Loucy (cell line): Measurements from ENCODE around the gene DDX49.

Source experiments
- H2AFZ ChIP-seq: fragments of 200-600 bp; sonication (generic); 2 replicates; pipeline ENCODE4 v1.6.0; 2016; ENCODE audit warnings: antibody characterized with exemption, mild to moderate bottlenecking, low read length, moderate library complexity
- H3F3A ChIP-seq: fragments of 200-600 bp; 2 replicates; pipeline ENCODE4 v1.6.0; 2016; ENCODE audit warnings: antibody characterized with exemption, low read depth, mild to moderate bottlenecking
- H3K27me3 ChIP-seq: fragments of 200-600 bp; sonication (generic); 2 replicates; pipeline ENCODE4 v1.6.1; 2014; ENCODE audit warnings: low read length, mild to moderate bottlenecking; ENCODE audit not compliant: insufficient read depth, poor library complexity, severe bottlenecking
- H3K36me3 ChIP-seq: fragments of 200-600 bp; sonication (generic); 2 replicates; pipeline ENCODE4 v1.6.1; 2016; ENCODE audit warnings: low read length; ENCODE audit not compliant: insufficient read depth
- H3K4me1 ChIP-seq: fragments of 200-600 bp; sonication (generic); 2 replicates; pipeline ENCODE4 v1.5.1; 2014; ENCODE audit warnings: low read length, mild to moderate bottlenecking; ENCODE audit not compliant: insufficient read depth, poor library complexity, severe bottlenecking
- H3K4me2 ChIP-seq: fragments of 200-600 bp; sonication (generic); 2 replicates; pipeline ENCODE4 v1.6.0; 2014; ENCODE audit warnings: antibody characterized with exemption, low read length, low read depth, mild to moderate bottlenecking; ENCODE audit not compliant: poor library complexity, severe bottlenecking
- H3K4me3 ChIP-seq: fragments of 200-600 bp; sonication (generic); 2 replicates; pipeline ENCODE4 v1.5.1; 2014; ENCODE audit warnings: low read length, mild to moderate bottlenecking, mixed read lengths; ENCODE audit not compliant: poor library complexity, severe bottlenecking
- H3K79me2 ChIP-seq: fragments of 200-600 bp; sonication (generic); 2 replicates; pipeline ENCODE4 v1.6.1; 2014; ENCODE audit warnings: low read length; ENCODE audit not compliant: insufficient read depth
- H3K9ac ChIP-seq: fragments of 200-600 bp; sonication (generic); 2 replicates; pipeline ENCODE4 v1.6.0; 2014; ENCODE audit warnings: mild to moderate bottlenecking, low read depth, low read length, moderate library complexity; ENCODE audit not compliant: poor library complexity, severe bottlenecking
- H3K9me2 ChIP-seq: fragments of 200-600 bp; sonication (generic); replicated peaks from 2 replicates; pipeline ENCODE4 v1.6.1; 2016; ENCODE audit warnings: low read depth, low read length, mixed read lengths
- H3K9me3 ChIP-seq: fragments of 200-600 bp; sonication (generic); 2 replicates; pipeline ENCODE4 v1.6.1; 2014; ENCODE audit warnings: mild to moderate bottlenecking, antibody characterized with exemption, low read length, low read depth; ENCODE audit not compliant: insufficient read depth
- H4K20me1 ChIP-seq: fragments of 200-600 bp; sonication (generic); 2 replicates; pipeline ENCODE4 v1.6.0; 2014; ENCODE audit warnings: antibody characterized with exemption, low read length, mild to moderate bottlenecking; ENCODE audit not compliant: insufficient read depth, poor library complexity, severe bottlenecking
- EZH2phosphoT487 ChIP-seq: fragments of 200-600 bp; IDR thresholded peaks from 2 replicates; pipeline ENCODE4 v1.6.1; 2018; ENCODE audit warnings: antibody characterized with exemption, mild to moderate bottlenecking, moderate library complexity, borderline replicate concordance
- TF ChIP-seq, protein P1 (sequence below): fragments of 200-600 bp; sonication (generic); conservative IDR thresholded peaks from 2 replicates; pipeline ENCODE4 v1.5.1; 2014; ENCODE audit warnings: mild to moderate bottlenecking, antibody characterized with exemption, low read length

Gene DDX49

DNA sequence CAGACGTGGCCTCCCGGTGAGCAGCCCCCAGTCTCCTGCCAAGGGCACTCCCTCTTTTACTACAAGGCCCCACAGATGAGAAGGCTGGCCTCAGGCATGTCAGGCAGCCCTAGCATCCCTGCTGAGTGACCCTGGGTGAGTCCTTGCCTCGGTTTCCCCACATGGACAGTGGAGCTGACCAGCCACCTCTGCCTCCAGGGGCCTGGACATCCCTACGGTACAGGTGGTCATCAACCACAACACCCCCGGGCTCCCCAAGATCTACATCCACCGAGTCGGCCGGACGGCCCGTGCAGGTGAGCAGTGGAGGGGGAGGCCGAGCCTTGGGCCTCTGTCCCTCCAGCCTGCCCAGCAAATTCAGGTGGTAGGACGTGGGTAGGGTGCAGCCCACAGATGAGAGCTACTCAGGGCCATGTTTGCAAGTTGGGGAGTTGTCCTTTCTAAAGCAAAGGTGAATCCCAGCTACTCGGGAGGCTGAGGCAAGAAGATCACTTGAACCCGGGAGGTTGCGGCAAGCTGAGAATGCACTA, 5.2 kb downstream of the DDX49 start:
- Histone ChIP-seq H4K20me1 (peaks cover 4% of the 10 kb centered on the region), H3K4me3 (no peak overlapping the region), H3K9me2 (no peaks in the 10 kb centered on the region), H3K9me3 (no peaks in the 10 kb centered on the region), H3K9ac (no peak overlapping the region), H3K27me3 (no peaks in the 10 kb centered on the region), H3K4me2 (no peak overlapping the region), H3F3A (no peaks in the 10 kb centered on the region), H3K79me2 (peaks cover 22% of the 10 kb centered on the region), H3K36me3 (peaks cover 27% of the 10 kb centered on the region; the same call in 1 of the 2 replicates), H3K4me1 (no peaks in the 10 kb centered on the region), H2AFZ (no peak overlapping the region)
- no peak for TF ChIP-seq EZH2phosphoT487
- TF ChIP-seq, protein P1, sequence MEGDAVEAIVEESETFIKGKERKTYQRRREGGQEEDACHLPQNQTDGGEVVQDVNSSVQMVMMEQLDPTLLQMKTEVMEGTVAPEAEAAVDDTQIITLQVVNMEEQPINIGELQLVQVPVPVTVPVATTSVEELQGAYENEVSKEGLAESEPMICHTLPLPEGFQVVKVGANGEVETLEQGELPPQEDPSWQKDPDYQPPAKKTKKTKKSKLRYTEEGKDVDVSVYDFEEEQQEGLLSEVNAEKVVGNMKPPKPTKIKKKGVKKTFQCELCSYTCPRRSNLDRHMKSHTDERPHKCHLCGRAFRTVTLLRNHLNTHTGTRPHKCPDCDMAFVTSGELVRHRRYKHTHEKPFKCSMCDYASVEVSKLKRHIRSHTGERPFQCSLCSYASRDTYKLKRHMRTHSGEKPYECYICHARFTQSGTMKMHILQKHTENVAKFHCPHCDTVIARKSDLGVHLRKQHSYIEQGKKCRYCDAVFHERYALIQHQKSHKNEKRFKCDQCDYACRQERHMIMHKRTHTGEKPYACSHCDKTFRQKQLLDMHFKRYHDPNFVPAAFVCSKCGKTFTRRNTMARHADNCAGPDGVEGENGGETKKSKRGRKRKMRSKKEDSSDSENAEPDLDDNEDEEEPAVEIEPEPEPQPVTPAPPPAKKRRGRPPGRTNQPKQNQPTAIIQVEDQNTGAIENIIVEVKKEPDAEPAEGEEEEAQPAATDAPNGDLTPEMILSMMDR = no peak

DNA sequence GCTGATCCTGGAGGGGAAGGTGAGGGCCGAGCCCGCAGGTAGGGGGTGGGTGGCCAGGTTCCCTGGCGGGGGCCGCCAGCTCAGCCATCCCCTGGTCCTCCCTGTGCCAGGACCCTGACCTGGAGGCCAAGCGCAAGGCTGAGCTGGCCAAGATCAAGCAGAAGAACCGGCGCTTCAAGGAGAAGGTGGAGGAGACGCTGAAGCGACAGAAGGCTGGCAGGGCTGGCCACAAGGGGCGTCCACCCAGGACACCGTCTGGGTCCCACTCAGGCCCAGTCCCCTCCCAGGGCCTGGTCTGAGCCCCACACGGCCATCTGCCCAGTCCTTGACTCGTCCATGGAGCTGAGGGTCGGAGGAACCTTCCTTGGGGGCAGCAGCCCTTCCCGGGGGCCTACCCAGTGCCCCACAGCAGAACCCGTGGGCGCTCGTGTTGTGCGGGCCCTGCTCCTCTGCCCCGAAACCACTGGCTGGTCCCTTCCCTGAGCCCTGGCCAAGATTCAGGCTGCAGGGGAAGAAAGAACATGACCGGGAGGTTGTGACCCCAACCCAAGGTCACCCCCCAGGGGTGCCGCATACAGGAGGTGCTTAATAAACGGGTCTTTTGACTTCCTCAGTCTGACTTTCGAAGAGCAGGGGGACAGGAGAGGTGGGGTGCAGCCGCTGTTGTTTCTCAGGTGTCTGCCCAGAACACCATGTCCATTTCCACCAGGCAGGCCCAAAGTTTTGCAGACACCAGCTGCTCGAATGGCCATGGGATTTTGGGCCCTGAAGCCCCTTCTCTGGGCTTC, 8.7 kb downstream of the DDX49 start:
- no peak for TF ChIP-seq EZH2phosphoT487
- TF ChIP-seq, protein P1 = no peak
- H3K79me2 ChIP-seq = no peaks in the 10 kb centered on the region
- no peaks in the 10 kb centered on the region for H3K9me3 ChIP-seq
- H3F3A ChIP-seq = no peaks in the 10 kb centered on the region
- no peak overlapping the region for H3K9ac ChIP-seq
- no peaks in the 10 kb centered on the region for H3K9me2 ChIP-seq
- no peak overlapping the region for H3K4me2 ChIP-seq
- H3K4me1 ChIP-seq = no peaks in the 10 kb centered on the region
- no peak overlapping the region for H3K4me3 ChIP-seq
- H2AFZ ChIP-seq = no peak overlapping the region
- H4K20me1 ChIP-seq = no peaks in the 10 kb centered on the region
- H3K36me3 ChIP-seq = peaks cover 15% of the 10 kb centered on the region; the same call in 1 of the 2 replicates
- H3K27me3 ChIP-seq = no peaks in the 10 kb centered on the region

DNA sequence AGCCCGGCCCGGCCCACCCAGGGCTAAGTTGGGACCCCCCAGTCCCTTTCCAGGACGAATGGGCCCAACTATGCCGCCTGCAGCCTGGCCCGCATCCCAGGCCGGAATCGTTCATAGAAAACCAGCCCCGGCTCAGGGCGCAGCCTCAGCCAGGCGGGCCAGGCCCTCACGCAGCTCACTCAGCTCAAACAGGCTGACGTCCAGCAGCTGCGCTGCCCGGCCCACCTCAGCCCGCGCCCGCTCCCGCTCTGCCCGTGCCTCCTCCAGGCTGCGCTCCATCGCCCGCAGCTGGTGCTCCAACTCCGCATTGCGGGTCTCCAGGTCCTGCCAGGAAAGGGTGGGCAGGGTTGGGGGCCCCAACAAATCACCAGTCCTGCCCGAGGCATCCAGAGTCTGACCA, 9.8 kb downstream of the DDX49 start:
- H3K79me2 ChIP-seq = no peaks in the 10 kb centered on the region
- H3K4me1 ChIP-seq = no peaks in the 10 kb centered on the region
- no peak overlapping the region for H3K9ac ChIP-seq
- H4K20me1 ChIP-seq = no peaks in the 10 kb centered on the region
- no peaks in the 10 kb centered on the region for H3F3A ChIP-seq
- no peaks in the 10 kb centered on the region for H3K27me3 ChIP-seq
- H3K4me3 ChIP-seq = no peak overlapping the region
- no peak overlapping the region for H3K4me2 ChIP-seq
- no peaks in the 10 kb centered on the region for H3K9me2 ChIP-seq
- H3K9me3 ChIP-seq = no peaks in the 10 kb centered on the region
- no peak overlapping the region for H2AFZ ChIP-seq
- TF ChIP-seq, protein P1 = no peak
- no peak for TF ChIP-seq EZH2phosphoT487
- H3K36me3 ChIP-seq = peaks cover 7% of the 10 kb centered on the region; the same call in 1 of the 2 replicates
